Sigmoid colon (tissue), 7 donors: Measurements from ENCODE around the gene COG4. TPM values are rescaled to one million over a fixed set of nuclear protein-coding genes. Genes with fewer than 3 reads are reported as not detected.

Source experiments
- DNase-seq: peaks from one replicate; pipeline ENCODE4 v3.0.0-alpha.2; 2019
- H3K27ac ChIP-seq, 4 donors: fragments of 200-600 bp; sonication (generic); one replicate each; pipeline ENCODE4 v1.5.1; 2016 to 2019; ENCODE audit warnings: mild to moderate bottlenecking in 1 of 4
- H3K27me3 ChIP-seq, 3 donors: fragments of 200-600 bp; sonication (generic); one replicate each; pipeline ENCODE4 v1.5.1; 2019; ENCODE audit warnings: mild to moderate bottlenecking in 1 of 3
- H3K36me3 ChIP-seq, 4 donors: fragments of 200-600 bp; sonication (generic); one replicate each; pipeline ENCODE4 v1.5.1; 2016 to 2019
- H3K4me1 ChIP-seq, 4 donors: fragments of 200-600 bp; sonication (generic); one replicate each; pipeline ENCODE4 v1.5.1; 2017 to 2019
- H3K4me3 ChIP-seq, 4 donors: fragments of 200-600 bp; sonication (generic); one replicate each; pipeline ENCODE4 v1.5.1; 2017 to 2019; ENCODE audit warnings: mild to moderate bottlenecking in 2 of 4, moderate library complexity in 1 of 4
- H3K9me3 ChIP-seq, 4 donors: fragments of 200-600 bp in 3 of 4; sonication (generic) in 3 of 4; one replicate each; pipeline versions ENCODE4 v1.5.1 to v1.6.1; 2013 to 2019
- CTCF ChIP-seq, 4 experiments: fragments of 450-650 bp in 3 of 4; fragments of 200-600 bp in 1 of 4; IDR thresholded peaks; one replicate each; pipeline ENCODE4 v1.5.1; 2016 to 2019; ENCODE audit warnings: antibody characterized with exemption in 4 of 4, mild to moderate bottlenecking in 3 of 4, moderate library complexity in 2 of 4
- EP300 ChIP-seq, 4 donors: sonication (generic); formaldehyde crosslinking; IDR thresholded peaks; one replicate each; pipeline ENCODE4 v1.6.1; 2017; ENCODE audit warnings: antibody characterized with exemption in 4 of 4
- POLR2A ChIP-seq, 2 donors: fragments of 450-650 bp; IDR thresholded peaks; one replicate each; pipeline ENCODE4 v1.6.1; 2016; ENCODE audit warnings: antibody characterized with exemption in 2 of 2, mild to moderate bottlenecking in 2 of 2, moderate library complexity in 2 of 2
- POLR2AphosphoS5 ChIP-seq, 4 donors: sonication (generic); formaldehyde crosslinking; IDR thresholded peaks; one replicate each; pipeline ENCODE4 v1.6.1; 2017; ENCODE audit warnings: antibody characterized with exemption in 4 of 4
- WGBS, 2 donors: extraction: QIAGEN DNeasy Blood & Tissue Kit; methylation state at CpG; one replicate each; pipeline ENCODE4 v1.1.7; 2013; 5-methylcytosine and 5-hydroxymethylcytosine counted together
- intact Hi-C: fragments of 100-400 bp; cut with DNase I; formaldehyde crosslinking; loops from one replicate; pipeline ENCODE4 v1.15.1; 2023
- polyA plus RNA-seq, 3 donors: library from polyadenylated mRNA; stranded (reverse); fragments of 200-250 nt; gene quantifications; one replicate each; pipeline ENCODE4 v1.2.3, GENCODE V29; 2013
- total RNA-seq, 4 donors: library from RNA; depleted of rRNA; stranded (reverse); fragments of >200 nt; gene quantifications; one replicate each; pipeline ENCODE4 v1.1.0, GENCODE V29; 2016
- donor health status: healthy with polysubstance abuse.
- donor health status: Bipolar disorder and iron deficiency.
- donor health status: healthy.

The COG4 gene
- total and polyA plus RNA-seq, 7 donors, result 25.2 to 51.0 (median 32.7) TPM

GRCh38 chr16:70570967-70571570 is 47.7 kb upstream of the COG4 start:
- Histone ChIP-seq H3K9me3 (no peaks in the 10 kb centered on the region), H3K4me1 (peaks cover 0 to 31% (median 21%) of the 10 kb centered on the region in 4 donors), H3K27me3 (no peaks in the 10 kb centered on the region), H3K4me3 (no peak overlapping the region), H3K36me3 (peaks cover 52 to 72% (median 66%) of the 10 kb centered on the region in 4 donors), H3K27ac (no peak overlapping the region)
- intact Hi-C loops, result no loop called here
- WGBS, 2 donors, result 91 to 94% methylated on average over 10 of the region's 10 CpGs
- TF ChIP-seq POLR2AphosphoS5 (IDR thresholded peaks at IDR 0.05) (no peak), CTCF (IDR thresholded peaks at IDR 0.05) (no peak), EP300 (IDR thresholded peaks at IDR 0.05) (no peak), POLR2A (IDR thresholded peaks at IDR 0.05) (no peak)
- DNase-seq, result no peak

GRCh38 chr16:70569752-70570151 is 46.4 kb upstream of the COG4 start:
- peaks cover 0 to 31% (median 23%) of the 10 kb centered on the region in 4 donors for H3K4me1 ChIP-seq
- H3K27ac ChIP-seq, result no peak overlapping the region
- intact Hi-C loops, result no loop called here
- DNase-seq, result no peak
- no peak overlapping the region for H3K4me3 ChIP-seq
- H3K9me3 ChIP-seq, result no peaks in the 10 kb centered on the region
- 93% methylated on average over 6 of the region's 6 CpGs for WGBS, 2 donors
- TF ChIP-seq EP300 (IDR thresholded peaks at IDR 0.05) (no peak), CTCF (IDR thresholded peaks at IDR 0.05) (no peak), POLR2A (IDR thresholded peaks at IDR 0.05) (no peak), POLR2AphosphoS5 (IDR thresholded peaks at IDR 0.05) (no peak)
- no peaks in the 10 kb centered on the region for H3K27me3 ChIP-seq
- peaks cover 62 to 86% (median 79%) of the 10 kb centered on the region in 4 donors for H3K36me3 ChIP-seq

GRCh38 chr16:70568601-70569237 is 45.4 kb upstream of the COG4 start:
- DNase-seq, result no peak
- Histone ChIP-seq H3K27ac (no peak overlapping the region), H3K4me1 (peaks cover 0 to 28% (median 20%) of the 10 kb centered on the region in 4 donors), H3K36me3 (peaks cover 67 to 96% (median 88%) of the 10 kb centered on the region in 4 donors), H3K9me3 (no peaks in the 10 kb centered on the region), H3K27me3 (no peaks in the 10 kb centered on the region), H3K4me3 (no peak overlapping the region)
- TF ChIP-seq EP300 (IDR thresholded peaks at IDR 0.05) (no peak), CTCF (IDR thresholded peaks at IDR 0.05) (no peak), POLR2A (IDR thresholded peaks at IDR 0.05) (no peak), POLR2AphosphoS5 (IDR thresholded peaks at IDR 0.05) (no peak)
- intact Hi-C loops, result no loop called here
- WGBS, 2 donors, result 71 to 80% methylated on average over 5 of the region's 5 CpGs

- peak; percentile 74 for DNase-seq
- intact Hi-C loops, result no loop called here
- H3K4me3 ChIP-seq, result no peak overlapping the region
- H3K27me3 ChIP-seq, result no peaks in the 10 kb centered on the region
- TF ChIP-seq POLR2A (IDR thresholded peaks at IDR 0.05) (no peak), EP300 (IDR thresholded peaks at IDR 0.05) (no peak), POLR2AphosphoS5 (IDR thresholded peaks at IDR 0.05) (peak in 3 of 4 donors; percentile 10 to 44 (median 40)), CTCF (IDR thresholded peaks at IDR 0.05) (no peak)
- H3K27ac ChIP-seq, result peak overlapping the region; percentile 10 to 60 (median 34)
- H3K4me1 ChIP-seq, result peaks cover 0 to 13% (median 8%) of the 10 kb centered on the region in 4 donors
- H3K36me3 ChIP-seq, result peaks cover 74 to 100% (median 94%) of the 10 kb centered on the region in 4 donors
- H3K9me3 ChIP-seq, result no peaks in the 10 kb centered on the region
- 88 to 89% methylated on average over 4 of the region's 4 CpGs for WGBS, 2 donors
Measured at GRCh38 chr16:70565053-70565452, 41.7 kb upstream of the COG4 start.
